T1000 (cell line): ENCODE measurements around the gene COL4A1.

ENCODE experiments used
- DNase-seq: peaks from one replicate; lab custom pipeline; 2025; ENCODE audit warnings: mixed read lengths; lab: John Stamatoyannopoulos, UW

COL4A1 gene

GRCh38 chr13:110309661-110310524 is 2.9 kb upstream of the COL4A1 start:
- DNase-seq: no peak

GRCh38 chr13:110308656-110309359 is 1.9 kb upstream of the COL4A1 start:
- no peak for DNase-seq

GRCh38 chr13:110307767-110308655 is 1.1 kb upstream of the COL4A1 start:
- no peak for DNase-seq

- DNase-seq: no peak
Observed at GRCh38 chr13:110306340-110306959, 507 bp downstream of the COL4A1 start.

- DNase-seq: no peak
Observed at GRCh38 chr13:110305949-110306339, 1.0 kb downstream of the COL4A1 start.

GRCh38 chr13:110305544-110305943 is 1.4 kb downstream of the COL4A1 start:
- no peak for DNase-seq

GRCh38 chr13:110305001-110305400 is 2.0 kb downstream of the COL4A1 start:
- DNase-seq: no peak

- no peak for DNase-seq
Observed at GRCh38 chr13:110304256-110304655, 2.7 kb downstream of the COL4A1 start.

GRCh38 chr13:110303644-110304043 is 3.3 kb downstream of the COL4A1 start:
- DNase-seq: no peak

GRCh38 chr13:110302997-110303396 is 4.0 kb downstream of the COL4A1 start:
- DNase-seq: no peak

- DNase-seq: no peak
Observed at GRCh38 chr13:110301606-110302553, 5.1 kb downstream of the COL4A1 start.

GRCh38 chr13:110301083-110301482 is 5.9 kb downstream of the COL4A1 start:
- no peak for DNase-seq

- DNase-seq: no peak
Observed at GRCh38 chr13:110300090-110300815, 6.7 kb downstream of the COL4A1 start.

- no peak for DNase-seq
Observed at GRCh38 chr13:110299283-110299840, 7.6 kb downstream of the COL4A1 start.

- DNase-seq: no peak
Observed at GRCh38 chr13:110298505-110299282, 8.3 kb downstream of the COL4A1 start.

GRCh38 chr13:110297766-110298504 is 9.0 kb downstream of the COL4A1 start:
- DNase-seq: no peak

GRCh38 chr13:110297011-110297410 is 9.9 kb downstream of the COL4A1 start:
- DNase-seq: no peak

GRCh38 chr13:110294622-110295021 is 12.3 kb downstream of the COL4A1 start:
- no peak for DNase-seq
